MM.1S (cell line): ENCODE results near the gene PAX9.

Source experiments
- DNase-seq: peaks from one replicate; pipeline ENCODE4 v3.0.0-alpha.2; 2015
- H2AFZ ChIP-seq: fragments of 300-600 bp; sonication (generic); 2 replicates; pipeline ENCODE4 v1.6.0; 2016; ENCODE audit warnings: antibody characterized with exemption, low read length
- H3F3A ChIP-seq: fragments of 300-600 bp; sonication (generic); 2 replicates; pipeline ENCODE4 v1.6.1; 2016; ENCODE audit warnings: mild to moderate bottlenecking, antibody characterized with exemption, low read length, moderate library complexity, mixed read lengths; ENCODE audit not compliant: insufficient read depth
- H3K27ac ChIP-seq: fragments of 300-600 bp; sonication (generic); 2 replicates; pipeline ENCODE4 v1.5.1; 2016; ENCODE audit warnings: mild to moderate bottlenecking, low read length
- H3K27me3 ChIP-seq: fragments of 300-600 bp; sonication (generic); replicated peaks from 2 replicates; pipeline ENCODE4 v1.6.0; 2016; ENCODE audit warnings: low read length; ENCODE audit not compliant: insufficient read depth
- H3K36me3 ChIP-seq: fragments of 300-600 bp; sonication (generic); replicated peaks from 2 replicates; pipeline ENCODE4 v1.6.1; 2016; ENCODE audit warnings: mild to moderate bottlenecking, low read length, mixed read lengths; ENCODE audit not compliant: insufficient read depth
- H3K4me1 ChIP-seq: fragments of 300-600 bp; sonication (generic); 2 replicates; pipeline ENCODE4 v1.6.1; 2016; ENCODE audit warnings: low read length, mixed read lengths
- H3K4me2 ChIP-seq: fragments of 300-600 bp; sonication (generic); 2 replicates; pipeline ENCODE4 v1.6.0; 2016; ENCODE audit warnings: low read depth, low read length
- H3K4me3 ChIP-seq: fragments of 300-600 bp; sonication (generic); 2 replicates; pipeline ENCODE4 v1.5.1; 2016; ENCODE audit warnings: low read length, mixed read lengths
- H3K79me2 ChIP-seq: fragments of 300-600 bp; sonication (generic); 2 replicates; pipeline ENCODE4 v1.6.1; 2016; ENCODE audit warnings: mixed run types, low read length, mixed read lengths
- H3K9ac ChIP-seq: fragments of 300-600 bp; sonication (generic); 2 replicates; pipeline ENCODE4 v1.6.1; 2016; ENCODE audit warnings: low read length, mixed read lengths
- H3K9me2 ChIP-seq: fragments of 300-600 bp; sonication (generic); replicated peaks from 2 replicates; pipeline ENCODE4 v1.6.1; 2016; ENCODE audit warnings: mild to moderate bottlenecking, low read length, mixed read lengths; ENCODE audit not compliant: insufficient read depth
- H3K9me3 ChIP-seq: fragments of 300-600 bp; sonication (generic); replicated peaks from 2 replicates; pipeline ENCODE4 v1.6.1; 2016; ENCODE audit warnings: mild to moderate bottlenecking, low read length, mixed read lengths; ENCODE audit not compliant: insufficient read depth
- H4K20me1 ChIP-seq: fragments of 300-600 bp; sonication (generic); 2 replicates; pipeline ENCODE4 v1.6.1; 2016; ENCODE audit warnings: mild to moderate bottlenecking, low read length, moderate library complexity, mixed read lengths; ENCODE audit not compliant: insufficient read depth
- CTCF ChIP-seq: fragments of 300-600 bp; sonication (generic); IDR thresholded peaks from 2 replicates; pipeline ENCODE4 v1.5.1; 2016; ENCODE audit warnings: antibody characterized with exemption, low read length, mixed read lengths
- EZH2 ChIP-seq: fragments of 300-600 bp; sonication (generic); optimal IDR thresholded peaks from 2 replicates; pipeline ENCODE3; 2017; ENCODE audit warnings: low read depth, mild to moderate bottlenecking, antibody characterized with exemption, low read length, mixed read lengths
- EZH2phosphoT487 ChIP-seq: fragments of 300-600 bp; sonication (generic); IDR thresholded peaks from 2 replicates; pipeline ENCODE4 v1.6.1; 2018; ENCODE audit warnings: antibody characterized with exemption, low read length

Gene PAX9

DNA sequence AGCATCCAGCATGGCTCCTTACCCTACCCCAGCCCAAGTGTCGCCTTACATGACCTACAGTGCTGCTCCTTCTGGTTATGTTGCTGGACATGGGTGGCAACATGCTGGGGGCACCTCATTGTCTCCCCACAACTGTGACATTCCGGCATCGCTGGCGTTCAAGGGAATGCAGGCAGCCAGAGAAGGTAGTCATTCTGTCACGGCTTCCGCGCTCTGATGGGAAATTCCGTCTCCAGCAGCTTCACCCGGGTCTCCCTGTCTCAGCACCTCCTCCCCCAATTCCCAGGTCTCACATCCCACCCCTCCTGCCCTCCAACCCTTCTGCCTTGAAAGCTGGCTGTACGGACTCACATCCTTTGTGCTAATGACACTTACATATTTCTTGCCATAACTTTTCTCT, 14.6 kb downstream of the PAX9 start:
- Histone ChIP-seq H3K4me2 (no peak overlapping the region; the same call in 1 of the 2 replicates), H3K27me3 (no peaks in the 10 kb centered on the region), H4K20me1 (no peaks in the 10 kb centered on the region), H3K79me2 (no peaks in the 10 kb centered on the region), H3K9me3 (no peaks in the 10 kb centered on the region), H3K9ac (no peak overlapping the region), H3K36me3 (no peaks in the 10 kb centered on the region), H3K27ac (no peak overlapping the region), H3K9me2 (no peaks in the 10 kb centered on the region), H3K4me3 (no peak overlapping the region), H3F3A (no peaks in the 10 kb centered on the region), H3K4me1 (no peaks in the 10 kb centered on the region), H2AFZ (no peak overlapping the region)
- no peak for DNase-seq
- TF ChIP-seq CTCF: no peak
- no peak for TF ChIP-seq EZH2phosphoT487
- TF ChIP-seq EZH2: no peak

DNA sequence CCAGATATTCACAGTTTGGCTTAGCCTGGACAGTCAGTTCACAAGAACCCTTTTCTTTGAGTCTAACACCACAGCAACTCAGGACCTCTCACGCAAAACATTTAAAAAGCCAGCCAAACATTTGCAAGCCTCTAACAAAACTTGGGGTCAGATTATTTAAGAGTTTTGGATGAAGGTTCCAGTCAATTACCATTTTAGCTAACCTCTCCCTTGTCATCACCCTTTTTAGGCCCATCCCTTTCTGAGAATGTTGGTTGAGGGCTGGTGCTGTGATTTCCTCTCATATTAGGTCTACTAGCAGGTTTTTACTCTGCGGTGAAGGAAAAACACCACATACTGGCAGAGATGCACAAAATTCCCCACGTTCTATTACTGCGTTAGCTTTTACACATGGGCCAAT, 20.7 kb downstream of the PAX9 start:
- TF ChIP-seq EZH2phosphoT487 (no peak), EZH2 (no peak), CTCF (no peak)
- Histone ChIP-seq H3K9ac (no peak overlapping the region), H3K27me3 (no peaks in the 10 kb centered on the region), H3K79me2 (no peaks in the 10 kb centered on the region), H3K4me3 (no peak overlapping the region), H3K36me3 (no peaks in the 10 kb centered on the region), H4K20me1 (no peaks in the 10 kb centered on the region), H3K27ac (no peak overlapping the region), H3K9me2 (no peaks in the 10 kb centered on the region), H3K9me3 (no peaks in the 10 kb centered on the region), H3K4me2 (no peak overlapping the region), H2AFZ (no peak overlapping the region), H3K4me1 (no peaks in the 10 kb centered on the region), H3F3A (no peaks in the 10 kb centered on the region)
- DNase-seq: no peak

DNA sequence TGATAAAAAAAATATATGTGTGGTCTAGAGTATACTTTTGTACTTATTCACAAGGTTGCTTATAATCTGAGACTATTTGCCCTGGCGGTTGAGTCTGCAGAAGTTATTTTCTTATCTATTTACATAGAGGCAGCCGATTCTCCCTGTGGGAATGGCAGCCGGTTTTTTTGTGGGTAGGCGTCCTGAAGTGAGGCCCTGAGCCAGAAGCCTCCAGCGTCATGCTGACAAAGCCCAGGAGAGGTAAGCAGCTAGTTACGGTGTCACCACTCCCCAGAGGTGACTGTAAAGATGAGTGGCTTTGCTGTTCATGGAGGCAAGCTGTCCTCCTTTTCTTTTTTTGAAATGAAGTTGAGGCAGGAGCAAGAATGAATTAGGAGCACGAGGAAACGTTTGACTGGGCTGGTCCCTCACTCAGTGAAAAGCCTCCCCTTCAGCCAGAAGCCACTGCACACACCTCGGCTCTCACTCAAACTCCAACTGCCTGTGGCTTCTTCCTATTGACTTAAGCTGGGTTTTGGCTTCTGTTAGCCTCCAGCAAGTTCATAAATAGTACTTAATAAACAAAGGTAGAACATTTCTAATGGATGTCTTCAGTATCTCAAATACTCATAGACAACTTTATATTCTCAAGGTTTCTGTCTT, 21.5 kb downstream of the PAX9 start:
- H3K9me3 ChIP-seq: no peaks in the 10 kb centered on the region
- no peaks in the 10 kb centered on the region for H3F3A ChIP-seq
- TF ChIP-seq EZH2phosphoT487 (no peak), CTCF (no peak), EZH2 (no peak)
- no peak overlapping the region for H3K4me2 ChIP-seq
- no peaks in the 10 kb centered on the region for H4K20me1 ChIP-seq
- H3K27ac ChIP-seq: no peak overlapping the region
- no peaks in the 10 kb centered on the region for H3K79me2 ChIP-seq
- no peaks in the 10 kb centered on the region for H3K9me2 ChIP-seq
- DNase-seq: no peak
- H3K36me3 ChIP-seq: no peaks in the 10 kb centered on the region
- H3K9ac ChIP-seq: no peak overlapping the region
- no peaks in the 10 kb centered on the region for H3K4me1 ChIP-seq
- no peak overlapping the region for H3K4me3 ChIP-seq
- H3K27me3 ChIP-seq: no peaks in the 10 kb centered on the region
- H2AFZ ChIP-seq: no peak overlapping the region
